ENCODE measurements around the gene DCP2. TPM values are rescaled to one million over a fixed set of nuclear protein-coding genes. Genes with fewer than 3 reads are reported as not detected.

The DCP2 gene
- total and polyA plus RNA-seq, 5 donors, result 3.6 to 26.7 (median 25.7) TPM

Other genes with a start within 250 kb of the DCP2 start
- 10 to 100 TPM; 41.2 to 46.3 (median 41.8) TPM for gene APC, start 238.9 kb upstream of the DCP2 start, total RNA-seq
- gene APC, start 238.9 kb upstream of the DCP2 start, polyA plus RNA-seq, result 5.4 TPM
- 10 to 100 TPM; 21.4 to 34.4 (median 30.4) TPM for gene SRP19, start 115.5 kb upstream of the DCP2 start, total RNA-seq
- gene SRP19, start 115.5 kb upstream of the DCP2 start, polyA plus RNA-seq, result 75.7 TPM
- gene REEP5, start 54.6 kb upstream of the DCP2 start, total RNA-seq, result 100 to 1,000 TPM; 103 to 119 (median 112) TPM
- gene REEP5, start 54.6 kb upstream of the DCP2 start, polyA plus RNA-seq, result 91.8 TPM